ENCODE data around the gene KNTC1. TPM values are rescaled to one million over a fixed set of nuclear protein-coding genes. Genes with fewer than 3 reads are reported as not detected.

KNTC1 gene
- total RNA-seq, 1 experiment from 2014 or later: 71.3 TPM

GRCh38 chr12:122538496-122538895 lies 11.4 kb downstream of the KNTC1 start:
- no peaks in the 10 kb centered on the region for H3K27me3 Mint-ChIP-seq (ENCODE audit: low read depth)
- no peaks in the 10 kb centered on the region for H3K9me3 Mint-ChIP-seq
- Histone ChIP-seq H2BK15ac (ENCODE audit: low read depth, low read length) (no peak overlapping the region), H4K5ac (ENCODE audit: insufficient read length, low read depth, low read length) (no peak overlapping the region), H2BK20ac (ENCODE audit: low read depth, low read length, poor library complexity, severe bottlenecking) (no peak overlapping the region), H3K23me2 (ENCODE audit: insufficient read length, low read depth, low read length, poor library complexity, severe bottlenecking) (no peaks in the 10 kb centered on the region), H4K91ac (ENCODE audit: insufficient read length, low read depth, low read length) (no peak overlapping the region), H2AFZ (ENCODE audit: low read length) (no peak overlapping the region), H3K4ac (ENCODE audit: low read depth, low read length) (no peak overlapping the region), H3K79me1 (ENCODE audit: insufficient read depth, low read depth, low read length, poor library complexity, severe bottlenecking) (no peaks in the 10 kb centered on the region), H3K79me2 (ENCODE audit: insufficient read depth, low read length) (no peaks in the 10 kb centered on the region), H3K27me3 (ENCODE audit: insufficient read depth, low read length) (no peaks in the 10 kb centered on the region), H3K27ac (ENCODE audit: insufficient read length, low read depth, low read length) (no peak overlapping the region), H2BK5ac (ENCODE audit: insufficient read length, low read length) (no peak overlapping the region), H2BK120ac (ENCODE audit: low read depth, low read length, poor library complexity, severe bottlenecking) (no peak overlapping the region), H3T11ph (ENCODE audit: low read length) (no peak overlapping the region), H3K14ac (ENCODE audit: insufficient read depth, low read length) (no peak overlapping the region), H3K56ac (ENCODE audit: insufficient read length, low read depth, low read length) (no peak overlapping the region), H4K8ac (replicated peaks; ENCODE audit: insufficient read length, low read depth, low read length) (no peak overlapping the region), H3K9ac (ENCODE audit: extremely low read depth, insufficient read length, low read length) (no peak overlapping the region), H3K9me3 (ENCODE audit: control insufficient read depth, low read depth, low read length) (no peaks in the 10 kb centered on the region), H2BK12ac (ENCODE audit: insufficient read length, low read depth, low read length) (no peak overlapping the region), H3K4me1 (ENCODE audit: insufficient read depth, low read length) (no peaks in the 10 kb centered on the region), H4K20me1 (ENCODE audit: control insufficient read depth, insufficient read depth, insufficient read length) (no peaks in the 10 kb centered on the region), H3K4me2 (ENCODE audit: insufficient read depth, insufficient read length, low read length) (no peak overlapping the region), H3K23ac (ENCODE audit: insufficient read length, low read depth, low read length) (no peak overlapping the region), H3K18ac (ENCODE audit: insufficient read length, low read depth, low read length) (no peak overlapping the region), H2AK5ac (ENCODE audit: insufficient read length, low read length) (no peak overlapping the region)
- no peaks in the 10 kb centered on the region for H3K4me1 Mint-ChIP-seq
- peaks cover 19 to 61% (median 59%) of the 10 kb centered on the region in 3 experiments; a peak in 6 of 7 replicates for H3K36me3 Mint-ChIP-seq (ENCODE audit: insufficient read depth in 1 of 3, low read depth in 3 of 3)
- WGBS (ENCODE audit: extremely low coverage, insufficient read length, low lambda C conversion rate): no CpG with 5 or more reads among the region's 5 CpGs
- H3K27ac Mint-ChIP-seq: peak overlapping the region in 1 of 3 experiments; percentile 83; a peak in 2 of 7 replicates
- no peak overlapping the region for H3K4me3 Mint-ChIP-seq
- no peak for DNase-seq
- no peak for TF ChIP-seq CTCF (conservative IDR thresholded peaks at IDR 0.05)

Measured in H9 (cell line).